ENCODE measurements around the gene STAT3.
"Not testable (repeated sequence)": the region's sequence is repeated elsewhere in the genome, so short reads cannot be mapped to it uniquely, and the experiment has no call there.

STAT3 gene

DNA sequence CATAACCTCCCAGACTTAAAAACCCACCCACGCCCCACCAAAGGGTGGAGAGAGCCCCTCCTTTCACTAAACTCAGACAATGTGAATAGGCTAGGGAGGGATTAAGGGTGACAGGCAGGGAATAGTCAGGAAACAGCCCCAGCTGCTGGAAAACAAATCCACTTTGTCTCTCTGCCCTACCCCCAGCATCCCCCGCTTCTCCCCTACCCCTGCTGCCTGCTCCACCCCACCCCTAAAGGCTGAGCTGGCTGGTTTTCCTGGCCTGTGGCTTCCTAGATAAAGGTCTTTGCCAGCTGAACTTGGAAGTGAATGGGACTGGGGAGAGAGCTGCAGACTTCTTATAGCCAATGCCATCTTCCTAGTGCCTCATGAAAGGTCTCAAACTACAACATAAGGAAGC, 19.8 kb upstream of the STAT3 start:
- no peak for DNase-seq

GRCh38 chr17:42407289-42407836, 19.1 kb upstream of the STAT3 start:
- peak; percentile 71 for DNase-seq

DNA sequence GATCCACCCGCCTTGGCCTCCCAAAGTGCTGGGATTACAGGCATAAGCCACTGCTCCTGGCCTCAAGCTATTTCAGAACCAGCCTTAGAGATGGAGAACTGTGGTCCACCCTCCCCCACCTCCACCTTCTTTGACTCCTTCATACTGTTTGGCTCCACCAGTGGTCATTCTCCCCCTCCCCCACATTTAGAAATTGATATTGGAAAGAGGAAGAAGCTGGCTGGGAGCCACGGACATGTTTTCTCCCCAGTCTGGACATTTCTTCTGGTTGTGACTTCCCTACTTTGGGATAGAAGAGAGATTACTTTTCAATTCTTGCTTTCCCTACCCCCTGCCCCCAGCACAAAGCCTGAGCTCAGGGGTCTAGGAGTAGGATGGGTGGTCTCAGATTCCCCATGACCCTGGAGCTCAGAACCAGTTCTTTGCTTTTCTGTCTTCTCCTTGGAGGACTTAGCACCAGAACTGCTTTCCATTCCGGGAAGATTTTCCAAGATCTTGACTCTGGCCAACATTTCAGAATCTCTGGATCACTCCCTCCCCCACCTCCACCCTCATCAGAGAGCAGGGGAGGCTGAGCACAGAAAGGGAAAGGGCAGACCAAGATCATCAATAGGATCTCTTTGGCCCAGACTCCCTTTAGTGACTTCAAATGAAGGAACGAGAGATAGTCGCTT, 18.5 kb upstream of the STAT3 start:
- no peak for DNase-seq

DNA sequence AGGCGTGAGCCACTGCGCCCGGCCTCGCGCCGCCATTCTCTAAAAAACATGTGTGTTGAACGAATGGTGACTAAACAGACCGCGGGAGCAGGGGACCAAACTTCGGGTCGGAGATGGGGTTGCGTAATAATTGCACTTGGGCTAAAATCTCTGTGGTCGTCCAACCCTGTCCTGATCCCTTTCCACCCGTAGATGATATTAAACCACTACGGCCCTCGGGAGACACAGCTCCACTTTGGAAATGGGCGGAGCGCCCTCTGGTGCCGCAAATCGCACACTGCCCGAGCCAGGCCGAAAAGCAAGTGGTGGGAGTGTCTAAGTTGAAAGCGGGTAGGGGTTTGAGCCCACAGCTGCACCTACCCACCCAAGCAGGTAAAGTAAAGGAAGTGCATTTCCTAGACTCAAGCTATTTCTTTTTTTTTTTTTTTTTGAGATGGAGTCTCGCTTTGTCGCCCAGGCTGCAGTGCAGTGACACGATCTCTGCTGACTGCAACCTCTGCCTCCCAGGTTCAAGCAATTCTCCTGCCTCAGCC, 17.8 kb upstream of the STAT3 start:
- peak; percentile 88 for DNase-seq

- no peak for DNase-seq
Measured at GRCh38 chr17:42405076-42405475, 16.8 kb upstream of the STAT3 start.

- no peak for DNase-seq
Measured at GRCh38 chr17:42404326-42405055, 16.2 kb upstream of the STAT3 start.

GRCh38 chr17:42403150-42403549, 14.9 kb upstream of the STAT3 start:
- DNase-seq, result peak; percentile 63

GRCh38 chr17:42402117-42402516, 13.9 kb upstream of the STAT3 start:
- DNase-seq, result no peak

DNA sequence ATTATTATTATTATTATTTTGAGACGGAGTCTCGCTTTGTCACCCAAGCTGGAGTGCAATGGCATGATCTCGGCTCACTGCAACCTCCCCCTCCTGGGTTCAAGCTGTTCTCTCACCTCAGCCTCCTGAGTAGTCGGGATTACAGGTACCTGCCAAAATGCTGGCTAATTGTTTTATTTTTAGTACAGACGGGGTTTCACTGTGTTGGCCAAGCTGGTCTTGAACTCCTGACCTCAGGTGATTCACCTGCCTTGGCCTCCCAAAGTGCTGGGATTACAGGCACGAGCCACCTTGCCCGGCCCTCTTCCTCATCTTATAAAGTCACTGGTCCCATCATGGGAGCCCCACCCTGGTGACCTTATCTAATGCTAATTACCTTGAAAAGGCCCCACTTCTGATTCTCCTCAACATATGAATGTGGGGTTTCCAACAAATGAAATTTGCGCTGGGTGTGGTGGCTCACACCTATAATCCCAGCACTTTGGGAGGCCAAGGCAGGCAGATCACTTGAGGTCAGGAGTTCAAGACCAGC, 12.7 kb upstream of the STAT3 start:
- DNase-seq, result not testable (repeated sequence)

- peak; percentile 13 for DNase-seq
Measured at GRCh38 chr17:42399948-42400843, 12.0 kb upstream of the STAT3 start.

DNA sequence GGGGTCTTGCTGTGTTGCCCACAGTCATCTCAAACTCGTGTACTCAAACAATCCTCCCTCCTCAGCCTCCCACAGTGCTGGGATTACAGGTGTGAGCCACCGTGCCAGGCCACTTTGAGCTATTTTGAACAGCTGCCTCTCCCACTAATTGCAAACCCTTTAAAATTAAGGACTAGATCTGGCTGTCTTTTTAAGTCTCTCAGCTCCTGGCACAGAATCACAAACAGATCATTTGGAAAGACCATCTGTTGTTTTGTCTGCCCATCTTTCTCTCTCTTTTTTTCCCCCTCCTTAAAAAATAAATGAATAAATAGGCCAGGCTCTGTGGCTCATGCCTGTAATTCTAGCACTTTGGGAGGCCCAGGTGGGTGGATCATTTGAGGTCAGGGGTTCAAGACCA, 10.9 kb upstream of the STAT3 start:
- DNase-seq, result no peak

GRCh38 chr17:42395601-42396000, 7.4 kb upstream of the STAT3 start:
- DNase-seq, result not testable (repeated sequence)

GRCh38 chr17:42394838-42395237, 6.6 kb upstream of the STAT3 start:
- no peak for DNase-seq

DNA sequence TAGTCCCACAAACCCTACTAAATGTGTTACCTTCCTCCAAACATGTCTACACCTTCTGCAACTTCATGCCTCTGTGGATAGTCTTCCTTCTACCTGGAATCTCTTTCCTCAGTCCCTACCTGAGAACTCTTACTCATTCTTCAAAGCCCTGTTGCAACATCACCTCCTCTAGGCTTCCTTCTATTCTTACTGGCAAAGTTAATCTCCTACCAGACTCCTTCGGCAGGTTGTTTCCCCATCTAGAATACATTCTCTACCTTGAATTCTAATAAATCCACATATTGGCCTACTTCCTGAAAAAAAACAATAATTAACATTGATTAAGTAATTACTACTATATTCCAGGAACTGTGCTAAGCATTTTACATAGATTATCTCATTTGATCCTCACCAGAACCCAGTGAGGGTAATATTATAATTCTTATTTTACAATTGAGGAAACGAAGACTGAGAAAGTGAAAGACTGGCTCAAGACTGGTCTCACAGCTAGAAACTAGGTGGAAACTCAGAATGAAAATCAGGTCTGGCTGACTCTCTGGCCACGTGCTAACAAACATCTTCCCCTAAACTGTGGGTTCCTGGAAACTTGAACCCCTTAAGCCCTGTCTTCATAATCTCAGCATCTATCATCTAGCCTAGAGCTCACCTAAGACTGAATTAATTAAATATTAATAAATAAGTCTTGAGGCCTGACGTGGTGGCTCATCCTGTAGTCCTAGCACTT, 4.6 kb upstream of the STAT3 start:
- DNase-seq, result no peak

DNA sequence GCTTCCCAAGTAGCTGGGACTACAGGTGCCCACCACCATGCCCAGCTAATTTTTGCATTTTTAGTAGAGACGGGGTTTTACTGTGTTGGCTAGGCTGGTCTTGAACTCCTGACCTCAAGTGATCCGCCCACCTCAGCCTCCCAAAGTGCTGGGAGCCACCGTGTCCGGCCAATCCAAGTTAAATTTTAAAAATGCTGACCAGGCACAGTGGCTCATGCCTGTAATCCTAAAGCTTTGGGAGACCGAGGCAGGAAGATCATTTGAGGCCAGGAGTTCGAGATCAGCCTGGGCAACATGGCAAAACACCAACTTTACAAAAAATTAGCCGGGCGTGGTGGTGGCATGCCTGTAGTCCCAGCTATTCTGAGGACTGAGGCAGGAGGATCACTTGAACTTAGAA, 3.2 kb upstream of the STAT3 start:
- DNase-seq, result not testable (repeated sequence)

DNA sequence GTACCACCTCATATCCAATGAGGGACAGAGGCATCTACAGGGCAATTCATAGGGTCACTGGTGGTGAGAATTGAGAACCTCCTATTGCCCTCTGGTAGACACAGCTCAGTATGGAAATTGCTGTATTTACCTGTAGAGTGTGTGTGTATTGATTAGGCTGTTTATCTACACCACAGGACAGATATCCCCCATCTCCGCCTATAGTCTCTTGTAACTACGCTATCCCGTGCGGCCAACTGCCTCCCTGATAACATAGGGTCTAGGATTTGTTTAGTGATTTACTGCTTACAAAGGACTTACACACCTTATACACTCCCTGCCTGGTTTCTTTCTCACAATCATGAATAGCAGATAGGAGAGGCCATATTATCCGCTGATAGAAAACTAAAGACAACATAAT, 1.7 kb upstream of the STAT3 start:
- no peak for DNase-seq

DNA sequence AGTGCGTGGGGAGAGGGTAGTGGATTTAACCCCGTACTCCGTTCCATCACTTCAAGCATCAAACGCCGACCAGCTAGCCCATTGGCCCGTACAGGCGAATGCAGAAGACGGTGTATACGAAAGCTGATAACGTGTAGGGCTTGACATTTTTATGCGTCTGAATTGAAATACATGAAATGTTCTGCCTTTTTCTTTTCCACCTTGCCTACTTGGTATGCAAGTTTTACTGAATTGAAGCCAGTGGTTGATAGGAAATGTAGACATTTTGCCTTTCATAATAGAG, 834 bp upstream of the STAT3 start:
- no peak for DNase-seq

GRCh38 chr17:42387661-42388380, 421 bp downstream of the STAT3 start:
- DNase-seq, result peak; percentile 35

DNA sequence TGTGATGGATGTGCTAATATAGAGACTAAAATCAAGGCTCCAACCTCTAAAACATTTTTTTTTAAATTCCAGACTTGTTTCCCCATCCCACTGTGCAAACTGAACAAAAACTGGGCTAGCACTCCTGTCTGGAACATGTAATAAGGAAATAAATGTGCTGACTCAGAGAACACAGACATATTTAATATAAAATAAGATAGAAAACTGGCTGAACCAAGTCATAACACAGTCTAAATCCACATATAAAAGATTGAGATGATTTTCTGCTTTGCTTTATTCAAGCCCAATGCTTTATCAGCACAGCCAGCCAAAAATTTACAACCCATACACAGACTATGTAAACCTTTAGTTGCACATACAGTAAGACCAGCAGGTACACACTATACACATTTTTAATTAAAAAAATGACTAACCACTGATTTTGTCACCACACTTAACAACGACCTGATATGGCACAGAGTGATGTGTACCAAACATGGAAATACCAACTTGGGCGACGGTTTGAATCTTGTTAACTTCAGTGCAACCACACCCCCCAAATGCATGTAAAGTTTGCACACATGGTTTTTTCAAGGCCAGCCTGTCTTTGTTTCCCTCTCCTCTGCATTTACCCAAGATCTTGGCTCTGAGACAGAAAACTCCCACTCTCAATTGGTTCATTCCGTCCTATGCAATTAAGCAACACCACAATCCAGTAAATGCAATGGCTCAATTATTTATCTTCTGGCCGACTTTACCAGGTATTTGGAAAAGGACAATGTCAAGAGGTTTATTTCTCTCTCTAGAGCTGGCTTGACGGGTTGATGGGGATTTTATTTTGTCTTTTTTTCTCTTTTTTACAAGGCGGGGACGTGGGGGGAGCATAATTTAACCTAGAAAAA, 1.2 kb downstream of the STAT3 start:
- peak; percentile 6 for DNase-seq

DNA sequence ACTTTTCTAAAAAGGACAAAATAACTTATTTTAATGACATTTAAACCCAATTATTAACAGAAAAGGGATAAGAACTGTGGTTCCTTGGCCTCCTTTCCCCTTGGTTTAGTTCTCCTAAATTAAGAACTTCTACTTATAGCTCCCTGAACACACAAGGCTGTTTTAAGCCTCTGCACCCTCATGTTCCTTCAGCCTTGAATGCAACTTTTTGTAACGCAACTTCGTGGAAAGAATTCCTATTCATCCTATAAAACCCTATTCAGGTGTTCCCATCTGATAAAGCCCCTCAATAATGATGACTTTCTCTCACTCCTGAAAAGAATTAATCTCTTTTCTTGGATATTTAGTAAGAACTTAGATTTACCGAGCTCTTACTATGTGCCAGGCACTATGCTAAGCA, 6.3 kb downstream of the STAT3 start:
- DNase-seq, result no peak

DNA sequence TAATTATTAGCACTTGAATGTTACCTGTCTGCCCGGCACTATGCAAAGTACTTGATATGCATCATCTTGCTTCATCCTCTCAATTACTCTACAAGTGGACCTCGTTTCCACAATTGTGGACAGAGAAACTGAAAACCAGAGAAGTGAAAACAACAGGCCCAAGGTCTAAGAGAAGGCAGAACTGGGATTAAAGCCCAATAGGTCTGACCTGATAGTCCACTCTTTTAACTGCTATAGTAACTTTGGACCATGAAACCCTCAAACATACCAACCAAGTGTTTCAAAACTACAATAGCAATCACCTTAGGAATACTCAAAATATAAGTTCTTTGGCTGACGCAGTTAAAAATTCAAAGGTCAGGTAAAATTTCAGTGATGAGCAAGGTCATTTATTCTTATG, 7.3 kb downstream of the STAT3 start:
- no peak for DNase-seq
